HepG2 (cell line): ENCODE measurements around the gene CDH22. TPM values are rescaled to one million over a fixed set of nuclear protein-coding genes. Genes with fewer than 3 reads are reported as not detected.

Experiments used
- CHCHD3 ChIP-seq: sonication (generic); formaldehyde crosslinking; IDR thresholded peaks from 2 replicates; pipeline ENCODE4 v1.8.0; 2022; ENCODE audit warnings: mild to moderate bottlenecking, missing genetic modification reagents, moderate library complexity
- DBP ChIP-seq: sonication (generic); formaldehyde crosslinking; IDR thresholded peaks from 2 replicates; pipeline ENCODE4 v1.4.0; 2020; ENCODE audit warnings: missing genetic modification reagents; ENCODE audit errors: not compliant biosample characterization
- FOXK1 ChIP-seq: sonication (generic); formaldehyde crosslinking; IDR thresholded peaks from 2 replicates; pipeline ENCODE4 v1.4.0; 2020; ENCODE audit warnings: low read depth, missing genetic modification reagents, borderline replicate concordance
- FOXK2 ChIP-seq: fragments of 450-650 bp; IDR thresholded peaks from 2 replicates; pipeline ENCODE4 v1.6.1; 2016
- GLMP ChIP-seq: sonication (generic); formaldehyde crosslinking; IDR thresholded peaks from 2 replicates; pipeline ENCODE4 v1.9.0; 2021; ENCODE audit warnings: missing genetic modification reagents, mild to moderate bottlenecking, borderline replicate concordance
- GMEB2 ChIP-seq: IDR thresholded peaks from 2 replicates; pipeline ENCODE4 v1.6.1; 2016; ENCODE audit warnings: missing biosample characterization, missing genetic modification reagents, low read depth
- GZF1 ChIP-seq: sonication (generic); formaldehyde crosslinking; IDR thresholded peaks from 2 replicates; pipeline ENCODE4 v1.5.1; 2020; ENCODE audit warnings: mild to moderate bottlenecking, missing genetic modification reagents
- HHEX ChIP-seq: IDR thresholded peaks from 2 replicates; pipeline ENCODE4 v1.6.1; 2016; ENCODE audit warnings: control low read depth
- HIC2 ChIP-seq: sonication (generic); formaldehyde crosslinking; IDR thresholded peaks from 2 replicates; pipeline ENCODE4 v1.9.0; 2022; ENCODE audit warnings: low read depth, missing genetic modification reagents
- MAX ChIP-seq: IDR thresholded peaks from 2 replicates; pipeline ENCODE4 v1.6.1; 2012; ENCODE audit warnings: inconsistent platforms
- MEIS1 ChIP-seq: sonication (generic); formaldehyde crosslinking; IDR thresholded peaks from 2 replicates; pipeline ENCODE4 v1.9.0; 2021; ENCODE audit warnings: mild to moderate bottlenecking, missing genetic modification reagents, moderate library complexity, borderline replicate concordance
- NFYB ChIP-seq: sonication (generic); formaldehyde crosslinking; IDR thresholded peaks from 2 replicates; pipeline ENCODE4 v1.4.0; 2020; ENCODE audit warnings: missing genetic modification reagents
- PAX8 ChIP-seq: sonication (generic); formaldehyde crosslinking; IDR thresholded peaks from 2 replicates; pipeline ENCODE4 v1.8.0; 2022; ENCODE audit warnings: mild to moderate bottlenecking, missing genetic modification reagents, borderline replicate concordance
- SATB2 ChIP-seq: sonication (generic); formaldehyde crosslinking; IDR thresholded peaks from 2 replicates; pipeline ENCODE4 v1.5.0; 2020; ENCODE audit warnings: missing genetic modification reagents
- SNRNP70 ChIP-seq: fragments of 200-400 bp; formaldehyde crosslinking; IDR thresholded peaks from 2 replicates; pipeline ENCODE4 v1.6.1; 2017; ENCODE audit warnings: mild to moderate bottlenecking, low read depth, low read length, moderate library complexity
- TBX3 ChIP-seq: fragments of 450-650 bp; IDR thresholded peaks from 2 replicates; pipeline ENCODE4 v1.6.1; 2017; ENCODE audit warnings: antibody characterized with exemption, mild to moderate bottlenecking, inconsistent platforms, borderline replicate concordance
- ZKSCAN1 ChIP-seq: fragments of 150-350 bp; IDR thresholded peaks from 2 replicates; pipeline ENCODE4 v1.6.1; 2014; ENCODE audit warnings: low read length
- ZNF20 ChIP-seq: sonication (generic); formaldehyde crosslinking; IDR thresholded peaks from 2 replicates; pipeline ENCODE4 v1.4.0; 2020; ENCODE audit warnings: mild to moderate bottlenecking, moderate library complexity, missing genetic modification reagents
- ZNF24 ChIP-seq: fragments of 450-650 bp; IDR thresholded peaks from 2 replicates; pipeline ENCODE4 v1.6.1; 2017; ENCODE audit warnings: antibody characterized with exemption, mild to moderate bottlenecking
- ZNF543 ChIP-seq: sonication (generic); formaldehyde crosslinking; IDR thresholded peaks from 2 replicates; pipeline ENCODE4 v1.4.0; 2020; ENCODE audit warnings: mild to moderate bottlenecking, missing genetic modification reagents
- ZNF552 ChIP-seq: sonication (generic); formaldehyde crosslinking; IDR thresholded peaks from 2 replicates; pipeline ENCODE4 v1.9.0; 2022; ENCODE audit warnings: missing genetic modification reagents, mild to moderate bottlenecking, borderline replicate concordance
- ZNF576 ChIP-seq: sonication (generic); formaldehyde crosslinking; IDR thresholded peaks from 2 replicates; pipeline ENCODE4 v1.4.0; 2020; ENCODE audit warnings: mild to moderate bottlenecking, missing genetic modification reagents
- ZNF770 ChIP-seq: sonication (generic); formaldehyde crosslinking; IDR thresholded peaks from 2 replicates; pipeline ENCODE4 v1.5.0; 2020; ENCODE audit warnings: mild to moderate bottlenecking, missing genetic modification reagents
- polyA plus RNA-seq, 8 experiments: library from polyadenylated mRNA; depleted of rRNA in 3 of 8; stranded (reverse) in 7 of 8; unstranded in 1 of 8; fragments of >200 nt; fragmentation: Illumina TruSeq in 4 of 8; extraction: Trizol in 4 of 8; gene quantifications; 2 replicates each; pipeline versions ENCODE4 v1.2.1 to v1.2.3, GENCODE V29; 2011 to 2016; ENCODE audit warnings: low read depth in 4 of 8, missing spikeins in 1 of 8, mixed read lengths in 1 of 8; ENCODE audit not compliant: insufficient read depth in 1 of 8
- total RNA-seq, 5 experiments: library from RNA; depleted of rRNA; stranded (reverse); fragments of >200 nt; fragmentation: Illumina TruSeq; extraction: Trizol; gene quantifications; 2 replicates each; pipeline ENCODE4 v1.2.3, GENCODE V29; 2016; ENCODE audit warnings: low read depth in 1 of 5

CDH22 gene
- total and polyA plus RNA-seq, 2 of the 13 experiments (the other 11 are each of a cell fraction or from before 2014, with no cell fraction given) = not detected

- TF ChIP-seq GMEB2 (CRISPR knock-in tag) = no peak
- TF ChIP-seq MAX = no peak
- no peak for TF ChIP-seq DBP (CRISPR knock-in tag)
- no peak for TF ChIP-seq SATB2 (CRISPR knock-in tag)
- no peak for TF ChIP-seq SNRNP70
- no peak for TF ChIP-seq ZNF20 (CRISPR knock-in tag)
- no peak for TF ChIP-seq HIC2 (CRISPR knock-in tag)
- no peak for TF ChIP-seq NFYB (CRISPR knock-in tag)
- no peak for TF ChIP-seq FOXK1 (CRISPR knock-in tag)
- TF ChIP-seq ZNF770 = no peak
- TF ChIP-seq ZKSCAN1 = peak; percentile 94
- no peak for TF ChIP-seq ZNF24
- TF ChIP-seq ZNF576 (CRISPR knock-in tag) = no peak
- TF ChIP-seq ZNF543 (CRISPR knock-in tag) = no peak
- no peak for TF ChIP-seq ZNF552 (CRISPR knock-in tag)
- TF ChIP-seq FOXK2 = no peak
- no peak for TF ChIP-seq GZF1
- no peak for TF ChIP-seq MEIS1
- TF ChIP-seq TBX3 = no peak
- TF ChIP-seq CHCHD3 = no peak; the same call in 1 of the 2 replicates
- no peak for TF ChIP-seq PAX8 (CRISPR knock-in tag)
- TF ChIP-seq HHEX (CRISPR knock-in tag) = no peak
- TF ChIP-seq GLMP (CRISPR knock-in tag) = no peak
Observed at GRCh38 chr20:46132705-46133120, 175.6 kb downstream of the CDH22 start (continued).
